Measurements from ENCODE around the gene BICRAL.
"Not testable (repeated sequence)": the region's sequence is repeated elsewhere in the genome, so short reads cannot be mapped to it uniquely, and the experiment has no call there.

The BICRAL gene

GRCh38 chr6:42781796-42782688 lies at the start of gene BICRAL:
TSS of gene BICRAL (plus strand) at chr6:42782052. CDS start at chr6:42822023, 39,971 bp downstream.
- peak in 2 of 3 experiments; percentile 33 to 49 for DNase-seq (ENCODE audit: low read depth in 2 of 3, low spot score in 2 of 3)

- not testable (repeated sequence) for DNase-seq (ENCODE audit: low read depth in 2 of 3, low spot score in 2 of 3)
Observed at GRCh38 chr6:42733867-42734481, 47.9 kb upstream of the BICRAL start.

- DNase-seq (ENCODE audit: low read depth in 2 of 3, low spot score in 2 of 3), result no peak
Observed at GRCh38 chr6:42735976-42736375, 45.9 kb upstream of the BICRAL start.

- no peak for DNase-seq (ENCODE audit: low read depth in 2 of 3, low spot score in 2 of 3)
Observed at GRCh38 chr6:42740725-42741124, 41.1 kb upstream of the BICRAL start.

- DNase-seq (ENCODE audit: low read depth in 2 of 3, low spot score in 2 of 3), result no peak
Observed at GRCh38 chr6:42742116-42742894, 39.5 kb upstream of the BICRAL start.

GRCh38 chr6:42744351-42744893 lies 37.4 kb upstream of the BICRAL start:
- DNase-seq (ENCODE audit: low read depth in 2 of 3, low spot score in 2 of 3), result no peak

- peak in 2 of 3 experiments; percentile 16 to 32 for DNase-seq (ENCODE audit: low read depth in 2 of 3, low spot score in 2 of 3)
Observed at GRCh38 chr6:42745083-42745639, 36.7 kb upstream of the BICRAL start.

GRCh38 chr6:42745640-42746462 lies 36.0 kb upstream of the BICRAL start, which contains the start of gene TBCC:
TSS of gene TBCC (minus strand) at chr6:42746103. CDS start at chr6:42746073, 30 bp downstream.
- DNase-seq (ENCODE audit: low read depth in 2 of 3, low spot score in 2 of 3), result peak; percentile 55 to 82 (median 82)

- DNase-seq (ENCODE audit: low read depth in 2 of 3, low spot score in 2 of 3), result peak; percentile 62 to 82 (median 64)
Observed at GRCh38 chr6:42746463-42747391, 35.1 kb upstream of the BICRAL start.

GRCh38 chr6:42748203-42748898 lies 33.5 kb upstream of the BICRAL start:
- DNase-seq (ENCODE audit: low read depth in 2 of 3, low spot score in 2 of 3), result no peak

GRCh38 chr6:42751055-42751454 lies 30.8 kb upstream of the BICRAL start:
- no peak for DNase-seq (ENCODE audit: low read depth in 2 of 3, low spot score in 2 of 3)

- DNase-seq (ENCODE audit: low read depth in 2 of 3, low spot score in 2 of 3), result no peak
Observed at GRCh38 chr6:42754759-42755158, 27.1 kb upstream of the BICRAL start.

GRCh38 chr6:42756722-42757121 lies 25.1 kb upstream of the BICRAL start:
- no peak for DNase-seq (ENCODE audit: low read depth in 2 of 3, low spot score in 2 of 3)

- DNase-seq (ENCODE audit: low read depth in 2 of 3, low spot score in 2 of 3), result no peak
Observed at GRCh38 chr6:42758756-42759430, 23.0 kb upstream of the BICRAL start.

- no peak for DNase-seq (ENCODE audit: low read depth in 2 of 3, low spot score in 2 of 3)
Observed at GRCh38 chr6:42761287-42762067, 20.4 kb upstream of the BICRAL start.

- no peak for DNase-seq (ENCODE audit: low read depth in 2 of 3, low spot score in 2 of 3)
Observed at GRCh38 chr6:42762426-42762859, 19.4 kb upstream of the BICRAL start.

- no peak for DNase-seq (ENCODE audit: low read depth in 2 of 3, low spot score in 2 of 3)
Observed at GRCh38 chr6:42762950-42763349, 18.9 kb upstream of the BICRAL start.
